Measurements from ENCODE around the gene KRT32.

The KRT32 gene

DNA sequence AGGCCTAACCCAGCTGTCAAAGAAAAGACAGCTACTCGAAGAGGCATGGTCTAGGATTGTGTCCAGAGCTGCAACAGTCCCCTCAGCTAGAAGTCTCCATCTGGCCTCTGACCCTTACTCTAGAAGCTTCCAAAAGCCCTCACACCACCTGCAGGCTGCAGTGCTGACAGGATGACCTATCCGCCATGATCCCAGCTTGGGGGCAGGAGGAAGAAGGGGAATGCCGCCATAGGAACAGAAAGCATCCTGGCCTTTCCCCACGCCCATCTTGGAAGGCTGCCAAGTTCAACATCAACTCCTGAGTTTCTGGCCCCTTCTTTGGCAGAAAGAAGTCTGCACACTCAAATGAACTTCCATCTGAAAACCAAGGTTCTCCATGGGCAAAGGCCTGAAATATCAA is 25.6 kb upstream of the KRT32 start:
- peak in 1 of 58 donors; percentile 15 for DNase-seq

DNA sequence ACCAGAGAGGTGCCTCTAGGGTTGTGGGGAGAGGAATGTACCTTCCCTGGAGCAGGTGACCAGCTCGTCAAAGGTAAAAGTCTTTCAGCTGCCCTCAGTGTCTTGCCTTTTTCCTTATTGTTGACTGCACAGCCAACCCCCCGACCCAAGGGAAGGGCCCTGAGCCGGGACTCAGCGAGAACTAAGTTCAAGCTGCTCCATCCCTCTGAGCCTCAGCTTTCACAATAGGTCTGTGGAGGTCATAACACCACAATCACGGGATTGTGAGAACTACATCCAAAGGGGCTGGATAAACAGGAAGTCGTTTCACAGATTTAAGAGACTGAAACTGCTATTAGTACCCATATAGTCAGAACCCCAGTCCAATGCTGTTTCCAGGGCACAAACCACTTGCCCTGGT is 25.2 kb upstream of the KRT32 start:
- DNase-seq: no peak

DNA sequence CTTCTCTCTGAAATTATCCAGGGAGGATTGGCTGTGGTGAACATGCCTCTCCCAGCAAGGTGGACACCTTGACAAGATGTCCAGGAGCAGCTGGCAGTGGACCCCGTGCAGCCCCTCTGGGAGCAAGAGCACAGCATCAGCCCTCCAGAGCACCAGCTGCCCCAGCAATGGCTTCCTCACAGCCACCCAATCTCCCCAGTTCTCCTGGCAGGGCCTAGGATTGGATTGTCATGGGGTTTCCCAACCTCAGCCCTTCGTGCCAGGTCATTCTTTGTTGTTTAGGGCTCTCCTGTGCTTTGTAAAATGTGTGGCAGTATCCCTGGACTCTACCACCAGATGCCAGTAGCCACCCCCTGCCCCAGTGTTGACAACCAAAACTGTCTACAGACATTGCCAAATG is 24.3 kb upstream of the KRT32 start:
- DNase-seq: no peak

DNA sequence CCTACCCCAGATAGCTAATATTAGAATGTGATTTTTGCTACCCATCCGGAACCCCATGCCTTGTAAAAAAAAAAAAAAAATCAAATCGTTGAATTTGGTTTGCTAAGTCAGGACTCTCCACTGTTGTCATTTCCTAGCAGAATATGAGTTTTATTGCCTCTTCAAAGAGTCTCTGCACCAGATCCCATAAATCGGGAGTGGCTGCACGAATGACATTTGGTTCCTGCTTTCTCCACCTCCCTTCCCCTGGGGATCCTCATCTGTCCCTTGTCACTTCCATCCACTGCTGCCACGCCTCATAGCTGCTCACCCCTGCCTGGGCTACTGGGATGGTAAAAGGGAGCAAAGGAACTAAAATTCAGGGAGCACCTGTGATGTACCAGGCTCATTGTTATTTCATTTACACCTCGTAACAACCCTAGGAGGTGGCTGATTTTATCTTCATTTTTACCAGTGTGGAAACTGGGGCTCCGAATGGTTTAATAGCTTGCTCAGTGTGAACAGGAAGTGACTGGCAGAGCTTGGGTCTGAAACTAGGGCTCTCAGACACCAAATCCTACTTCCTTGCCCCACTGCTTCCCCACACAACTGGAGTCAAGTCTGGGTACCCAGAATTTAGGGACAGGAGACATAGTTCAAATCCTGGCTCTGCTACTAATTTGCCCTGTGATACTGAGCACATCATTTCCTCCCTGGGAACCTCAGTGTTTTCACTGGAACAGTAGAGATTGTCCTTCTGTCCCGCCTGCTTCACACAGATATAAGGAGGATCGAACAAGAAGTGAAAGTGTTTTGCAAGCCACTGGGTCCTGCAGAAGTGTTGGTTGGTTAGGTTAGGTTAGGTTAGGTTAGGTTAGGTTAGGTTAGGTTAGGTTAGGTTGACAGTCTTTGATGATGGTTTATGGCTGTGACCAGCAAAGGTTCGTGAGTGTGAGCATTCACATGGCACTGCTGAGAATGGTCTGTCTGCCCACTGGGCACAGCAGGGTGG is 23.1 kb upstream of the KRT32 start:
- DNase-seq: no peak

DNA sequence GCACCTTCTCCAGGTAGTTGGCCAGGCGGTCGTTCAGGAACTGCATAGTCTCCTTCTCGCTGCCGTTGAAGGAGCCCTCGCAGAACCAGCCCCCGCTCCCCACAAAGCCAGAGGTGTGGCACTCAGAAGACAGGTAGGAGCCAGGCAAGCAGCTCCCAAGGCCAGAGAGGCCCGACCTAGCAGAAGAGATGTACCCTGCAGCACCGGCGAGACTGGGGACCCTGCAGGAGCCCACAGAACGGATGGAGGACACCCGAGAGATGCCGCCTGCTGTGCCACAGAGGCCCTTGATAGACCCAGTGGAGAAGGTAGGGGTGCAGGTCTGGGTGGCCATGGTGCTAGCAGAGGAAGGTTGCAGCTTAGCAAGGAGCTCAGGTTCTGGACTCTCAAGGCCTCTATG is 22.3 kb upstream of the KRT32 start, which contains the start of gene KRT36:
KRT36 (minus strand) TSS at position 380 of the 400 bp plus-strand sequence; CDS start at position 334, 46 bp downstream.
- DNase-seq: no peak

DNA sequence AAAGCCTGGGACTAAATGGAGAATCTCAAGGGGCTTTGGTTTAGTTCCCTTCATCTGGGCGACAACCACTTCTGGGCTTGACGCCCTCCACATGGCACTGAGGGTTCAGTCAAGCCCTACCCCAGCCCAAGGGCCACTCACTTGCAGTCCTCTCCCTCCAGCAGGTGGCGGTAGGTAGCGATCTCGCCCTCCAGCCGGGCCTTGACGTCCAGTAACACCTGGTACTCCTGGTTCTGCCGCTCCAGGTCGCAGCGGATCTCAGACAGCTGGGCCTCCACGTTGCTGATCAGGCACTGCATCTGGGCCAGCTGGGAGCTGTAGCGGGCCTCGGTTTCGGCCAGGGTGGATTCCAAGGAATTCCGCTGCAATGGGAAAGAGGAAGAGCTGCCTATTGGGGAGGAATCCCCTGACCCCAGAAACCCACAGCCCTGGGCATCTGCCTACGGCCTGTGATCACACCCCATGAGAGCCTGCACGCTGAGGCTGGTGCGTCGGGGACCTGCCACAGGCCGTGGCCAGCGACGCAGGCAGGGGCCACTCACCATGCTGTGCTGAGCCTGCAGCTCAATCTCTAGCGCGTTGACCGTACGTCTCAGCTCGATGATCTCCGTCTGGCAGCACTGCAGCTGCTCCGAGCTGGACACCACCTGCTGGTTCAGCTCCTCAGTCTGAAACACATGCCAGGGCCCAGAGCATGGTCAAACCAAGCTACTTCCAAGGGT is 19.8 kb upstream of the KRT32 start:
- DNase-seq: no peak

DNA sequence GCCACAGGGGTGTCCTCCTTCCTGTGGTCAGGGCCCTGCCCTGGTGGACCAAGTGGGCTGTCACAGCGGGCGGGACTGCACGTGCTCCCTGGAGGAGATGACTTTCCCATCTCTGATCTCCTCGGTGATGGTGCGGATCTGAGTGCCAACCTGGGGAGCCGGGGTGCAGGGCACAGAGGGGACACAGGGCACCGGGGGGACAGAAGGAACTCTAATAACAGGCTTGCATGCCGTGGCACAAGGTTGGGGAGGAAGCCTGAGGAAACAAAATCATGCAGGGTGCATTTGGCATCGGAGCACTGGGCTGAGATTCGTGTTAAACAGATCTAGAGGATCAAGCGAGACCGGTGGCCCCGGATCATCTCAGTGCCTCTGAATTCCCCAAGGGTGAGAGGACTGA is 19.1 kb upstream of the KRT32 start:
- DNase-seq: no peak

DNA sequence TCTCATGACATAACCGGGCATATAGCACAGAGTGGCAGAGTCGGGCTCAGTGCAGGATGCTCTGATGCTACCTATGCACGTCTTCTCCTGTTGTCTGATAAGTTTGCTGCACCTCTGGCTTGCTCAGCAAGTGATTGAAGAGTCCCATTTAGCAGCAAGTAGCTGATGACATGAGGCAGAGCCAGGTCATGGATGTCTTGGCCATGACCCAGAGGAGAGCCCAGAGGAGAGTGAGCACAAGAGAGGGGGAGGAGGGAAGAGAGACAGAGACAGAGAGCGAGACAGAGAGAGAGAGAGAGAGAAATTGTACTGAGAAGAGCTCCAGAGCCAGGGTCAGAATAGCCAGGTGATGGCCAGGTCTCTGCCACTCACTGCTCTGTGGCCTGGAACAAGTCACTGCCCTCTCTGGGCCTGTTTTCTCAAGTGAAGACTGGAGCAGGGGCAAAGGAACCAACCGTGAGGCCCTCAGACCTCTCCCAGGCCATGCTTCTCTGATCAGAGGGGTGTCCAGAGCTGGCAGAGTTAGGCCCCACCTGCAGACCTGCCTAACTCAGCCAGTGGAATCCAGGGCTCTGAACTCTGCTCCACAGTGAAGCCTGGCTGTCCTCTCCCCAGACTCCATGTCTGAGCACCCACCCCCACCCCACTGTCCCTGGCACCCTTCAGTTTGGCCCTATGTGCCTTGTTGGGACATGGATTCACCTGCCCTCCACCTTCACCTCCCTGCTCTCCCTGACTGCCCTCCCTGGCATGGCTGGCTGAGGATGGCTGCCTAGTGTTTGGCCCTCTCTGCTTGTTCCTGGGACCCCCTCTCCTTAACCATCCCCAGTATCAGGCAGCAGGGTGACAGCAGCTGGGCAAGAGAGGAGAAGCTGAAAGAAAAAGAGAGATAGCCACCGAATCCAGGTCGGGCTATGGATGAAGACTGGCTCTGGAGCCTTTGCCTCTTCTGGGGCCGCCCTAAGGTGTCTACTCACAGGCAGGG is 18.0 kb upstream of the KRT32 start:
- no peak for DNase-seq

DNA sequence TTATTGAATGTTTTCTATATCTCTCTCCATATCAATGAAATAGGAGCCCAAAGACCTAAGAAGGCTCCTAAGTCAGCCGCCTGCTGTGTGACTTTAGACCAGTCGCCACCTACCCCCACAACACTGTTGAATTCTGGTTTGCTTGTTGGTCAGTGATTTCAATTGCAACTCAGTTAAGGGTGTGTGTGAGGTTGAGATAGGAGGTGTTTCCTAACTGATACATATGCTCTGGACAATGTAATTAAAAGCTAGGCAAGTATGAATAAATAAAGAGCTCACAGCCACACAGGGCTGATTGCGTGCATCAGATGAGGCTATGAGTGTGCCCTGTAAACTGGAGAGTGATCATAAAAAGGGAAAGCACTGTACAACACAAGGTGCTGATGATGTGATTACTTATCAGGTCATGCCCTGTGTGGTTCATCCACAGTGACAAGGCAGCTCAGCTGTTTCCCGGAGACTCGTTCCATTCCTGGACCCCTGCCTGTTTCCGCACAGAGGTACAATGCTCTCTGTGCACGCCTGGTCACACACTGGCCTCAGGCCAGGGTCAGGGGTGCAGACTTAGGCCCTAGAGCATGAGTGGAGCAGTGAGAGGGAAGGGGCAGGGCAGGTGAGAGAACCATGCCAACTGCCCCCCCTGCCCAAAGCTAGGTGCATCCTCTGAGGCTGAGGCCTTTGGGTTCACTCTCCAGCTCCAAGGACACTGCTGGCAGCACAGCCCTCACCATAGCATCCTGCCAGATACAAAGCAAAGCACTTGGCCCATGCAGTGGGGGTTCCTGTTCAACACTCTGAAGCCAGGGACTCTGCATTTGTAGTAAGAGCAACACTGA is 17.0 kb upstream of the KRT32 start:
- no peak for DNase-seq

DNA sequence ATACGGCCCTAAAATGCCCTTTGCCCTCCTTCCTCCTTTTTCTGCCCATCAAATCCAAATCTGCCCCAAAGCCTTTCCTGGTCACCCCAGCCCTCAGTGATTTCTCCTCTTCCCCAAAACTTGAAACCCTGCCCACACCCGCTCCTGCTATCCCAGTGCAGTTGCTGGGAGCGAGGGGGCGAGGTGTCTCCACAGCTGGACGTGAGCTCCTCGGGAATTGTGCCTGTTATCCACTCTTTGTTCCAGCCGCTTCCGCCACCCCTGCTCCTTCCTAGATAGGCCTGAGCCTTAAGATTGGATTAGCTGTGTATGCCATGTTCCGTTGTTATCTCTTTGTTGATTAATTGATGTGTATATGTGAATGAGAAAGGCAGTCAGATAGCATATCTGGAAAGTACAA is 16.3 kb upstream of the KRT32 start:
- no peak for DNase-seq

DNA sequence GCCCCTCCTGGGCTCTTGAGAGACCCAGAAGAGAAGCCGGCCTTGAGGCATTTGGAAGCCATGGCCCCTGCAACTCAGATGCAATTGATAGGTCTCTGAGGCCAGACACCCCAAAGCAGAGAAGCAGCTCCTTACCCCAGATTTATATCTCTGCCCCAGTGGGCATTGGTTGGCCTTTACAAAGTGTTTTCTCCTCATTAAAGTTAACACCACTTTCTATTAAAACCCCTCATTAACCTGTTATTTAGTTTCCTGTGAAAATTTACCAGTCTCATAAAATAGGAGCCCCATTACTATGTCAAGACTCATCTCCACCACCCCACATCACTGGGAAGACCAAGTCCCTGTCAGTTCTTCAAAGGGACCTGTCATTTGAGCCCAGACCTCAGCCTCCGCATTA is 13.8 kb upstream of the KRT32 start, which contains the start of gene KRT35:
KRT35 (minus strand) TSS at position 116 of the 400 bp plus-strand sequence; CDS start at position 62, 54 bp downstream.
- DNase-seq: no peak

DNA sequence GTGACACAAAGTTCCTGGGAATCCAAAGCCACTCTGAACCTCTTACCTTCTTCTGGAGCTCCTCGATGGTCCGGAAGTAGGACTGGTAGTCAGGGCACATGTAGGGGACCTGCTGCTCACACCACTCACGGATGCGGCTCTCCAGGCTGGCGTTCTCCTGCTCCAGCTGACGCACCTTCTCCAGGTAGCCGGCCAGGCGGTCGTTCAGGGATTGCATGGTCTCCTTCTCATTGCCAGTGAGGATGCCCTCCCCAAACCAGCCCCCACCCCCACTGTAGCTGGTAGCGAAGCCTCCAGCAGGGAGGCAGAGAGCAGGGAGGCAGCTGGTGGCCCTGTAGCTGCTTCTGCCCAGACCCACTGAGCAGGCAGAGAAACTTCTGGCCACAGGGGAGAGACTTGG is 13.4 kb upstream of the KRT32 start:
- no peak for DNase-seq

DNA sequence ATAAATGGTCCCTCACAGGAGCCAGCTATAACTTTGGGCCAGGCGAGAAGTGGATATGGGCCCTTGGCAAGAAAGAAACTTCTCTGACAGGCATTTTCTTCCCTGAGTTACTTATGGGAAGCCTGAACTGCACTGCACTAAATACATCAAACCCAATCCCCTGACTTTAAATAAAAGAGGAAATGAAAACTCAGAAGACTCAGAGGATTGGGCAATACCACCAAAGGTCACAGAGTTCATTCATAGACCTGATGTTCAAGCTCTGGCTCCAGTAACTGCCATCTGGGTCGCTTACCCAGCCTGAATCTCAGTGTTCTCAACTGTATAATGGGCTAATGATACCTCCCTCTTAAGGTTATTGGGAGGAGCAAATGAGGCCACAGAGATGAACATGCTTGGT is 12.9 kb upstream of the KRT32 start:
- DNase-seq: no peak

DNA sequence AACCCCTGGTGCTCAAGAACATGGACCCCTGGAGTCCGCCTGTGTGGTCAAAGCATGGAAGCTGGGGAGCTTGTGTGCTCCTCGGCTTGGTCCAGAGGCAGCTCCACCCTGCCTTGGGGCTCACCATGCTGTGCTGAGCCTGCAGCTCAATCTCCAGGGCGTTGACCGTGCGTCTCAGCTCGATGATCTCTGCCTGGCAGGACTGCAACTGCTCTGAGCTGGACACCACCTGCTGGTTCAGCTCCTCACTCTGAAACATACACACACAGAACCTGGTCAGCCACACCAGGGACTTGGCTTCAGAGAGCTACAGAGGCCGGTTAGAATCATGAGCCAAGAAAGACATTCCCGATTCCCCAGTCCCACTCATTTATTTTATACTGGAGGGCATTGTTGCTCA is 11.1 kb upstream of the KRT32 start:
- no peak for DNase-seq

DNA sequence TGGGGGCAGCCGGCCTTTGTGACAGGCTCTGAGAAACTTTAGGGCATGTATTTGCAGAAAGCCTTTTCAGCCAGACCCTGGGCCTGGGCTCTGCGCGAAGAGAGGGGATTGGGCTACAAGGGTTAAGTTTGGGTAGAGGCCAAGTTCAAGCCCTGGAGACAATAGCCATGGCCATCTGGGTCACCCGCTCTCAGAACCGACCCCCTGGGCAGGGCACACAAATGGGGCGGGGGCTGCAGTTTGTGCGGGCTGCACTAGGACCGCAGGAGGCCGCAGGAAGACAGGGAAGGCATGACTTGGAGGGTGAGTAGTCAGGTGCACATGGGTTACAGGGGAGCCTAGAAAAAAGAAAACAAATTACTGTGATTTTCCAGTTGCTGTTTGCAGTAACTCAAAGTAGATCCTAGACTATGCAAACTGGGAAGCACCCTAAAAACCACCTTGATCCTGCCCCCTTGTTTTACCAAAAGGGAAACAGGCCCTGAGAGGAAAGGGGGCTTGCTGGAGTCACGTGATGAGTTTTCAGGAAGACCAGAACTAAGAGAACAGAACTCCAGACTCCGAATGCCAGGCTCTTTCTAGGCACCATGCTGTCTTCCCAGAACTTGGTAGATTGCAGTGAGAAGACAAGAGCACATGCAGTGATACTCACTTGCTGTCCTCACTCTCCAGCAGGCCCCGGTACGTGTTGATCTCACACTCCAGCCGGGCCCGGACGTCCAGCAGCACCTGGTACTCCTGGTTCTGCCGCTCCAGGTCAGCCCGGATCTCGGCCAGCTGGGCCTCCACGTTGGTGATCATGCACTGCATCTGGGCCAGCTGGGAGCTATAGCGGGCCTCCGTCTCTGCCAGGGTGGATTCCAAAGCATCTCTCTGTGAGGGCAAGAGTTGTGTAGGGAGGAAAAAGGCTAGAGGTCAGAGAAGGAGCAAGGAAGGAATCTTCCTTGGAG is 10.0 kb upstream of the KRT32 start:
- no peak for DNase-seq

DNA sequence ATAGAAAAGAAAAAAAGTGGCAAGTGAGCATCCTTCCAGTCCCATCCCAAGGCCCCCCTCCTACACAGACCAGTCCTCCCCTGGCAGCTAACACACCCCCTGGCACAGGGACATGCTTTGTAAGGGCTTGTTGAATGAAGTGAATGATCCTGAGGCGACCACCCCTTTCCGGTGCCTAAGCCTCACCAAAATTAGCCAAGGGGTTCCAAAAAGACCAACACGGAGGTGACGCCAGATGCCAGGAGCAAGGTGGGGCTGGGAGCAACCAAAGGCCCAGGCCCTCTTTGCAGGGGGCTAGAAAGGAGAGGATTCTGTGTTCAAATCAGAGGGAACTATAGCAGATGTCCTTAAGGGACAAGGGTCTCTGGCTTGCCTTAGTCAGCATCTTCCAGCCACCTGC is 8.2 kb upstream of the KRT32 start:
- DNase-seq: no peak

DNA sequence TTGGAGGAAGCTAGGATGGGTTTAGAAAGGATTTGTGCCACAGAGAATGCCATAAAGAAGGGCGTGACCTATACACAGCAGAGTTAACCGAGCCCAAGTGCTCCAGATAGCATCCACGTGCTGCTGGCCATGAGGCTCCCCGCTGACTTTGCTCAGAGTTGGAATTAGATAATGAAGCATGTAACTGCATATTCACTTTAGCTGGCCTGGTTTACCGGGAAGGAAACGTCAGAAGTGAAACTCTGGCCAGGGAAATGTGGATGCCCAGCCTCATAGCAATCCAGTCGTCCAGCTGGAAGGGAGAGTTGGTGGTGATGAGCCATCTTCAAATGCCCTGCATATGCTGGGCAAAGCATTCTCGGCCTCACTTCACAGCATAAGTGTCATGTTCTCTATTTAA is 7.7 kb upstream of the KRT32 start:
- DNase-seq: no peak

DNA sequence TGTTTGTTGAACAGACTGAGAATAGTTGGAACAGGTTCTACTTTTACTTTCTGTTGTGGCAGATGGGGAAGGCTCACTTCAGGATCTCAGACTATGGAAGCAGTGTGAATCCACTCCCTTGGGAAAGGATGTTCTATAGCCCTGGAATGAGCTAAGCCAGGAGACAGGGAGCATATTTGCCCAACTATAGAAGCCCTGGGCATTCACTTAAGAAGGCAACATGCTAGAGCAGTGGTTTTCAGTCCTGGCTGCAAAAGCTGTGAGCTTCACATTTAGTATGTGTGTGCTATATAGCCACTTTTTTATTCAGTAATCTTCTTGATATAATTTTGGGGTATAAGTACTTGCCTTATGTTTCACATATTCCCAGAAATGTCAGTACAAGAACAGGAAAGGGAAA is 1.2 kb upstream of the KRT32 start:
- no peak for DNase-seq

DNA sequence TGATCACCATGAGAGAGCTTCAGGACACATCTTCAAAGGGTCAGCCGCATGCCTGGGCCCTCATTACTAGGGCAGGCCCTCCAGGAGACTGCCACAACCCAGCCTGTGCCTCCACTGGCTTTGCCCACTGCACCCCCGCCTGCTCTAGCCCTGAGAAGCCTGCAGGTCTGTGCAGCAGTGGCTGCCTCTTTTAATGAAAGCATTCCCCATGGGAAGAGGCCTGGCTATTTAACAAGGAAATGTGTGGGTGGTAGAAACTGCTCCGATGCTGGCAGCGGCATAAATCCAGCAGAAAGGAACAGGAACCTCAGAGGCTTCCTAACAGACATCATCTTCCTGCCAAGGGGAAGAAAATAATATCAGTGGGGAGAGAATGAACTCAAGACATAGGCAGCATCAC is 375 bp upstream of the KRT32 start:
- DNase-seq: peak in 1 of 58 donors; percentile 3
